Measurements from ENCODE around the gene MMP7. TPM values are rescaled to one million over a fixed set of nuclear protein-coding genes. Genes with fewer than 3 reads are reported as not detected.
A peak's percentile ranks its signal among the peaks of the same experiment; 100 is the strongest.

The MMP7 gene
- total RNA-seq, 1 donor from 2014 or later = 16.0 TPM

GRCh38 chr11:102560555-102561011, 30.0 kb upstream of the MMP7 start:
- ATAC-seq (peak; percentile 87), DNase-seq (no peak)
- H3K4me3 ChIP-seq = peak overlapping the region; percentile 31
- H3K4me1 ChIP-seq = peaks cover 16% of the 10 kb centered on the region
- no peaks in the 10 kb centered on the region for H3K27me3 ChIP-seq
- H3K9me3 ChIP-seq = no peaks in the 10 kb centered on the region
- H3K36me3 ChIP-seq = no peaks in the 10 kb centered on the region
- no peak for TF ChIP-seq CTCF (IDR thresholded peaks at IDR 0.05)
- H3K27ac ChIP-seq = peak overlapping the region; percentile 61
- intact Hi-C loops (cut with DNase I) = no loop called here

DNA sequence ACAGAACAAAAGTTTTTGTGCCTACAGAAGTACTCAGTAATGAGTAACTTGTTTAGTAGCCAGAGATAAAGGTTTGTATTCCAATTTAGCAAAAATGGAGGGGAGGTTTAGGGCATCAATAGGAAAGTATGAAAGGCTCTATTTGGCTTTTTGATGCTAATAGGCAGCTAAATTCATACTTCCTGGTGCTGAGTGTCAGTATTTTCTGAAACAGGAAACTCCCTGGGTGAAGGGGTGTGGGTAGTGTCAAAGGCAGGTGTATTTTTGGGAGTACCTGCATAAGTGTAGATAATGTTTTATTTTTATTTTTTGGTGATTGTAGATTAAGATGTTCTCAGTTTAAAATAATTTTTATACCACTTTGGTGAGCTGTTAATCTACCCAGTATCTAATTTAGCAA, 29.3 kb upstream of the MMP7 start:
- peak overlapping the region; percentile 61 for H3K27ac ChIP-seq
- no peaks in the 10 kb centered on the region for H3K36me3 ChIP-seq
- H3K4me3 ChIP-seq = no peak overlapping the region
- peaks cover 16% of the 10 kb centered on the region for H3K4me1 ChIP-seq
- intact Hi-C loops (cut with DNase I) = no loop called here
- DNase-seq (no peak), ATAC-seq (no peak)
- H3K9me3 ChIP-seq = no peaks in the 10 kb centered on the region
- no peak for TF ChIP-seq CTCF (IDR thresholded peaks at IDR 0.05)
- H3K27me3 ChIP-seq = no peaks in the 10 kb centered on the region

DNA sequence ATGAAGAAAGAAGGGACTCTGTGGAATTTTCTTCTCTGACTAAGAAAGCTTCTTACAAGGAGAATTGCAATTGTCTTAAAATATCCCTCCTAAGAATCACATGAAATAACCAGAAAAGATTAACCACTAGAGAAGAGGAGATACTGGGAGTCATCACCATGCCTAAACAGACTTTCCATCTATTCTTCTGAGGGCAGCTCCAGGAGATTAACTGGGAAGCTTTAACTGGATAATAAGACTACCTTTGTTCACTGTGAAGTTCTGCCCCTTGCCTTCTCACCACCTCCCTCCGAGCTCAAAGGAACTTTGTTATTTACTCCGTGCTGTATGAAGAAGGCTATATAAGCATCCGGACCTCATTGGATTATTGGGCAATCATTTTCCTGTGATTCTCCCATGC, 24.5 kb upstream of the MMP7 start:
- no peaks in the 10 kb centered on the region for H3K36me3 ChIP-seq
- H3K27me3 ChIP-seq = no peaks in the 10 kb centered on the region
- no peak overlapping the region for H3K4me3 ChIP-seq
- peaks cover 5% of the 10 kb centered on the region for H3K4me1 ChIP-seq
- DNase-seq (no peak), ATAC-seq (no peak)
- H3K27ac ChIP-seq = no peak overlapping the region
- H3K9me3 ChIP-seq = no peaks in the 10 kb centered on the region
- no peak for TF ChIP-seq CTCF (IDR thresholded peaks at IDR 0.05)
- intact Hi-C loops (cut with DNase I) = no loop called here

DNA sequence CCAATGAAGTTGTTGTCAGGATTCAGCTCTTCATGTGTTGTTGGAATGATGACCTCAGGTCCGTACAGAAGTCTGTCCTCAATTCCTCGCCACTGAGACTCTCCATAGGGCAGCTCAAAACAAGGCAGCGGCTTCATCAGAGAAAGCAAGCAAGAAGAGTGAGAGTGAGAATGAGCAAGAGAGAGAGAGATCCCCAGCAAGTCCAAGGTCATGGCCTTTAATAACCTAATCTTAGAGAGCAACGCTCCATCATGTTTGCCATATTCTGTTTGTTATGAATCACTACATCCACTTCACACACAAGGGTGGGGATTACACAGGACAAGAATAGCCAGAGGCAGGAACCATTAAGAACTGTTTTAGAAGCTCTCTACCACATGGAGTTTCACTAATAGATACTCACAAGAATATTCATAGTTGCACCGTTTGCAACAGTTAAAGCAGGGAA, 23.3 kb upstream of the MMP7 start:
- TF ChIP-seq CTCF (IDR thresholded peaks at IDR 0.05) = no peak
- no peaks in the 10 kb centered on the region for H3K36me3 ChIP-seq
- peak overlapping the region; percentile 31 for H3K27ac ChIP-seq
- no peak overlapping the region for H3K4me3 ChIP-seq
- no peaks in the 10 kb centered on the region for H3K9me3 ChIP-seq
- intact Hi-C loops (cut with DNase I) = no loop called here
- ATAC-seq (peak; percentile 72), DNase-seq (no peak)
- H3K27me3 ChIP-seq = no peaks in the 10 kb centered on the region
- H3K4me1 ChIP-seq = no peaks in the 10 kb centered on the region

- Histone ChIP-seq H3K27ac (peak overlapping the region; percentile 63), H3K4me1 (no peaks in the 10 kb centered on the region), H3K9me3 (no peaks in the 10 kb centered on the region), H3K27me3 (no peaks in the 10 kb centered on the region), H3K36me3 (no peaks in the 10 kb centered on the region), H3K4me3 (no peak overlapping the region)
- TF ChIP-seq CTCF (IDR thresholded peaks at IDR 0.05) = no peak
- ATAC-seq (peak; percentile 88), DNase-seq (no peak)
- intact Hi-C loops (cut with DNase I) = no loop called here
These were observed 22.1 kb upstream of the MMP7 start for GRCh38 chr11:102552447-102553194.

All from upper lobe of right lung (tissue), 1 donor.